Loucy (cell line): ENCODE data around the gene PCMTD2.

ENCODE experiments used
- H2AFZ ChIP-seq: fragments of 200-600 bp; sonication (generic); 2 replicates; pipeline ENCODE4 v1.6.0; 2016; ENCODE audit warnings: antibody characterized with exemption, mild to moderate bottlenecking, low read length, moderate library complexity
- H3F3A ChIP-seq: fragments of 200-600 bp; 2 replicates; pipeline ENCODE4 v1.6.0; 2016; ENCODE audit warnings: antibody characterized with exemption, low read depth, mild to moderate bottlenecking
- H3K27me3 ChIP-seq: fragments of 200-600 bp; sonication (generic); 2 replicates; pipeline ENCODE4 v1.6.1; 2014; ENCODE audit warnings: low read length, mild to moderate bottlenecking; ENCODE audit not compliant: insufficient read depth, poor library complexity, severe bottlenecking
- H3K36me3 ChIP-seq: fragments of 200-600 bp; sonication (generic); 2 replicates; pipeline ENCODE4 v1.6.1; 2016; ENCODE audit warnings: low read length; ENCODE audit not compliant: insufficient read depth
- H3K4me1 ChIP-seq: fragments of 200-600 bp; sonication (generic); 2 replicates; pipeline ENCODE4 v1.5.1; 2014; ENCODE audit warnings: low read length, mild to moderate bottlenecking; ENCODE audit not compliant: insufficient read depth, poor library complexity, severe bottlenecking
- H3K4me2 ChIP-seq: fragments of 200-600 bp; sonication (generic); 2 replicates; pipeline ENCODE4 v1.6.0; 2014; ENCODE audit warnings: antibody characterized with exemption, low read length, low read depth, mild to moderate bottlenecking; ENCODE audit not compliant: poor library complexity, severe bottlenecking
- H3K4me3 ChIP-seq: fragments of 200-600 bp; sonication (generic); 2 replicates; pipeline ENCODE4 v1.5.1; 2014; ENCODE audit warnings: low read length, mild to moderate bottlenecking, mixed read lengths; ENCODE audit not compliant: poor library complexity, severe bottlenecking
- H3K79me2 ChIP-seq: fragments of 200-600 bp; sonication (generic); 2 replicates; pipeline ENCODE4 v1.6.1; 2014; ENCODE audit warnings: low read length; ENCODE audit not compliant: insufficient read depth
- H3K9ac ChIP-seq: fragments of 200-600 bp; sonication (generic); 2 replicates; pipeline ENCODE4 v1.6.0; 2014; ENCODE audit warnings: mild to moderate bottlenecking, low read depth, low read length, moderate library complexity; ENCODE audit not compliant: poor library complexity, severe bottlenecking
- H3K9me2 ChIP-seq: fragments of 200-600 bp; sonication (generic); replicated peaks from 2 replicates; pipeline ENCODE4 v1.6.1; 2016; ENCODE audit warnings: low read depth, low read length, mixed read lengths
- H3K9me3 ChIP-seq: fragments of 200-600 bp; sonication (generic); 2 replicates; pipeline ENCODE4 v1.6.1; 2014; ENCODE audit warnings: mild to moderate bottlenecking, antibody characterized with exemption, low read length, low read depth; ENCODE audit not compliant: insufficient read depth
- H4K20me1 ChIP-seq: fragments of 200-600 bp; sonication (generic); 2 replicates; pipeline ENCODE4 v1.6.0; 2014; ENCODE audit warnings: antibody characterized with exemption, low read length, mild to moderate bottlenecking; ENCODE audit not compliant: insufficient read depth, poor library complexity, severe bottlenecking
- CTCF ChIP-seq: fragments of 200-600 bp; sonication (generic); conservative IDR thresholded peaks from 2 replicates; pipeline ENCODE4 v1.5.1; 2014; ENCODE audit warnings: mild to moderate bottlenecking, antibody characterized with exemption, low read length
- EZH2phosphoT487 ChIP-seq: fragments of 200-600 bp; IDR thresholded peaks from 2 replicates; pipeline ENCODE4 v1.6.1; 2018; ENCODE audit warnings: antibody characterized with exemption, mild to moderate bottlenecking, moderate library complexity, borderline replicate concordance

PCMTD2 gene

GRCh38 chr20:64225828-64226598 is 29.5 kb upstream of the PCMTD2 start:
- TF ChIP-seq CTCF (no peak), EZH2phosphoT487 (no peak)

GRCh38 chr20:64226686-64227580 is 28.6 kb upstream of the PCMTD2 start:
- no peaks in the 10 kb centered on the region for H4K20me1 ChIP-seq
- H3K9ac ChIP-seq = no peak overlapping the region
- TF ChIP-seq EZH2phosphoT487 = no peak
- TF ChIP-seq CTCF = no peak
- H3K4me2 ChIP-seq = no peak overlapping the region
- H2AFZ ChIP-seq = no peak overlapping the region
- no peaks in the 10 kb centered on the region for H3K79me2 ChIP-seq
- H3K4me1 ChIP-seq = peaks cover 22% of the 10 kb centered on the region
- H3K27me3 ChIP-seq = no peaks in the 10 kb centered on the region
- no peaks in the 10 kb centered on the region for H3K9me2 ChIP-seq
- no peak overlapping the region for H3K4me3 ChIP-seq
- H3K36me3 ChIP-seq = no peaks in the 10 kb centered on the region
- no peaks in the 10 kb centered on the region for H3F3A ChIP-seq
- H3K9me3 ChIP-seq = no peaks in the 10 kb centered on the region

More at GRCh38 chr20:64225828-64226598, 29.5 kb upstream of the PCMTD2 start:
- H3K4me3 ChIP-seq = no peak overlapping the region
- no peaks in the 10 kb centered on the region for H4K20me1 ChIP-seq
- H2AFZ ChIP-seq = no peak overlapping the region
- H3K9me3 ChIP-seq = no peaks in the 10 kb centered on the region
- peaks cover 22% of the 10 kb centered on the region for H3K4me1 ChIP-seq
- no peaks in the 10 kb centered on the region for H3K9me2 ChIP-seq
- no peaks in the 10 kb centered on the region for H3K27me3 ChIP-seq
- no peaks in the 10 kb centered on the region for H3K79me2 ChIP-seq
- H3K4me2 ChIP-seq = no peak overlapping the region
- H3K36me3 ChIP-seq = no peaks in the 10 kb centered on the region
- H3F3A ChIP-seq = no peaks in the 10 kb centered on the region
- no peak overlapping the region for H3K9ac ChIP-seq

- H4K20me1 ChIP-seq = no peaks in the 10 kb centered on the region
- no peaks in the 10 kb centered on the region for H3K9me3 ChIP-seq
- no peaks in the 10 kb centered on the region for H3K36me3 ChIP-seq
- H3K9ac ChIP-seq = no peak overlapping the region
- H3K4me2 ChIP-seq = no peak overlapping the region
- H3K4me3 ChIP-seq = no peak overlapping the region
- no peak for TF ChIP-seq EZH2phosphoT487
- no peak for TF ChIP-seq CTCF
- H3K4me1 ChIP-seq = peaks cover 21% of the 10 kb centered on the region
- H2AFZ ChIP-seq = no peak overlapping the region
- no peaks in the 10 kb centered on the region for H3F3A ChIP-seq
- H3K27me3 ChIP-seq = no peaks in the 10 kb centered on the region
- H3K9me2 ChIP-seq = no peaks in the 10 kb centered on the region
- no peaks in the 10 kb centered on the region for H3K79me2 ChIP-seq
These were observed 27.4 kb upstream of the PCMTD2 start for GRCh38 chr20:64228086-64228653.
